ENCODE data around the gene AATK.

GRCh38 chr17:81144423-81144781, 21.6 kb downstream of the AATK start:
- no peak for TF ChIP-seq POLR2A (IDR thresholded peaks at IDR 0.05)
- TF ChIP-seq, protein P1, sequence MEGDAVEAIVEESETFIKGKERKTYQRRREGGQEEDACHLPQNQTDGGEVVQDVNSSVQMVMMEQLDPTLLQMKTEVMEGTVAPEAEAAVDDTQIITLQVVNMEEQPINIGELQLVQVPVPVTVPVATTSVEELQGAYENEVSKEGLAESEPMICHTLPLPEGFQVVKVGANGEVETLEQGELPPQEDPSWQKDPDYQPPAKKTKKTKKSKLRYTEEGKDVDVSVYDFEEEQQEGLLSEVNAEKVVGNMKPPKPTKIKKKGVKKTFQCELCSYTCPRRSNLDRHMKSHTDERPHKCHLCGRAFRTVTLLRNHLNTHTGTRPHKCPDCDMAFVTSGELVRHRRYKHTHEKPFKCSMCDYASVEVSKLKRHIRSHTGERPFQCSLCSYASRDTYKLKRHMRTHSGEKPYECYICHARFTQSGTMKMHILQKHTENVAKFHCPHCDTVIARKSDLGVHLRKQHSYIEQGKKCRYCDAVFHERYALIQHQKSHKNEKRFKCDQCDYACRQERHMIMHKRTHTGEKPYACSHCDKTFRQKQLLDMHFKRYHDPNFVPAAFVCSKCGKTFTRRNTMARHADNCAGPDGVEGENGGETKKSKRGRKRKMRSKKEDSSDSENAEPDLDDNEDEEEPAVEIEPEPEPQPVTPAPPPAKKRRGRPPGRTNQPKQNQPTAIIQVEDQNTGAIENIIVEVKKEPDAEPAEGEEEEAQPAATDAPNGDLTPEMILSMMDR (IDR thresholded peaks at IDR 0.05): no peak

All from adrenal gland (tissue), 5 donors.